ENCODE results near the gene CNRIP1.

DNA sequence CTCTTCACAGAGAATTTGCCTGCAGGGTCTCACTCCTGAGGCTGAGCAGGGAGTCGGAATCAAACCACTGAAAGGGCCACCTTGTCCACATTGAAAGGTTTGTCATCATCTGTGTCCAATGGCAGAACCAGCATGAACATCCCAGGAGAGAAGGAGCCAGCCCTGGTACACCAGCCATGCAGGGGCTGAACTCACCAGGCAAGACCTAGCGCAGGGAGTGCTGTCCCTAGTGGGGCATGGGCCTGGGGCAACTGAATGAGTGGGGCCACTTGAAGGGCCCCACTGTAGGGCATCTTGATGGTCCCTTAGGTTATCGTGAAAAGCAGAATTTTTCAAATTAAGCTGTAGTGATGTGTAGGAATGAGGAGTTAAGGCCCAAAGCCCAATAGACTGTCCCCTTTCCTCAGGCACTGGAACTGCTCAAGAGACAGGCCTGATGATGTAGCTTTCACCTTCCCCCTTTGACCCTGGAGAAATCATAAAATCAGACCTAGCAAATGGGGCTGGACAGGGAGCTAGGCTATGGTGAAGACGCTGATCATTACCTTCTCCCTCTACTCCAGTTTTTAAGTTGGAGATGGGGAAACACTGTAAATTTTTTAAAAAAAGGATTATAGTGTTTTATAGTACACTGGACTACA lies 37.0 kb upstream of the CNRIP1 start:
- TF ChIP-seq TAF1 (IDR thresholded peaks at IDR 0.05; ENCODE audit: low read depth), result no peak
- TF ChIP-seq NFIC (IDR thresholded peaks at IDR 0.05), result no peak
- TF ChIP-seq EGR1 (IDR thresholded peaks at IDR 0.05), result no peak
- TF ChIP-seq CREB1 (IDR thresholded peaks at IDR 0.05; ENCODE audit: low read depth), result no peak
- no peak for TF ChIP-seq YY1 (IDR thresholded peaks at IDR 0.05; ENCODE audit: low read depth)
- TF ChIP-seq, protein P1, sequence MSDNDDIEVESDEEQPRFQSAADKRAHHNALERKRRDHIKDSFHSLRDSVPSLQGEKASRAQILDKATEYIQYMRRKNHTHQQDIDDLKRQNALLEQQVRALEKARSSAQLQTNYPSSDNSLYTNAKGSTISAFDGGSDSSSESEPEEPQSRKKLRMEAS (IDR thresholded peaks at IDR 0.05), result no peak
- no peak for TF ChIP-seq EP300 (IDR thresholded peaks at IDR 0.05; ENCODE audit: borderline replicate concordance)
- no peak for TF ChIP-seq RAD21 (IDR thresholded peaks at IDR 0.05; ENCODE audit: low read depth)
- TF ChIP-seq CEBPB (IDR thresholded peaks at IDR 0.05), result no peak
- TF ChIP-seq, protein P2, sequence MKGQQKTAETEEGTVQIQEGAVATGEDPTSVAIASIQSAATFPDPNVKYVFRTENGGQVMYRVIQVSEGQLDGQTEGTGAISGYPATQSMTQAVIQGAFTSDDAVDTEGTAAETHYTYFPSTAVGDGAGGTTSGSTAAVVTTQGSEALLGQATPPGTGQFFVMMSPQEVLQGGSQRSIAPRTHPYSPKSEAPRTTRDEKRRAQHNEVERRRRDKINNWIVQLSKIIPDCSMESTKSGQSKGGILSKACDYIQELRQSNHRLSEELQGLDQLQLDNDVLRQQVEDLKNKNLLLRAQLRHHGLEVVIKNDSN (IDR thresholded peaks at IDR 0.05), result no peak
